ENCODE data around the gene GPR107.

The GPR107 gene

GRCh38 chr9:130110596-130111021 lies 56.9 kb downstream of the GPR107 start:
- no peak for DNase-seq

GRCh38 chr9:130111786-130112537 lies 58.3 kb downstream of the GPR107 start:
- DNase-seq, result no peak

- DNase-seq, result peak in 1 of 5 experiments; percentile 48
Measured at GRCh38 chr9:130112538-130113151, 58.9 kb downstream of the GPR107 start.

GRCh38 chr9:130114741-130115140 lies 61.0 kb downstream of the GPR107 start:
- DNase-seq, result no peak

GRCh38 chr9:130116346-130116745 lies 62.6 kb downstream of the GPR107 start:
- DNase-seq, result no peak

- DNase-seq, result no peak
Measured at GRCh38 chr9:130117376-130117775, 63.7 kb downstream of the GPR107 start.

GRCh38 chr9:130117816-130118632 lies 64.3 kb downstream of the GPR107 start:
- DNase-seq, result no peak

GRCh38 chr9:130118841-130119518 lies 65.3 kb downstream of the GPR107 start:
- DNase-seq, result no peak

GRCh38 chr9:130119519-130120298 lies 66.0 kb downstream of the GPR107 start:
- no peak for DNase-seq

GRCh38 chr9:130120299-130120587 lies 66.5 kb downstream of the GPR107 start:
- no peak for DNase-seq

- no peak for DNase-seq
Measured at GRCh38 chr9:130120832-130121231, 67.1 kb downstream of the GPR107 start.

GRCh38 chr9:130122456-130122855 lies 68.8 kb downstream of the GPR107 start:
- DNase-seq, result no peak

GRCh38 chr9:130124085-130124860 lies 70.6 kb downstream of the GPR107 start:
- no peak for DNase-seq

GRCh38 chr9:130126721-130127433 lies 73.2 kb downstream of the GPR107 start:
- DNase-seq, result peak in 1 of 5 experiments; percentile 19

GRCh38 chr9:130128251-130128650 lies 74.5 kb downstream of the GPR107 start:
- DNase-seq, result peak; percentile 19 to 98 (median 54)

- peak in 4 of 5 experiments; percentile 22 to 89 (median 59) for DNase-seq
Measured at GRCh38 chr9:130128733-130129431, 75.2 kb downstream of the GPR107 start.

GRCh38 chr9:130129432-130130061 lies 75.8 kb downstream of the GPR107 start:
- DNase-seq, result peak in 2 of 5 experiments; percentile 20 to 45

GRCh38 chr9:130132746-130133145 lies 79.0 kb downstream of the GPR107 start:
- no peak for DNase-seq

GRCh38 chr9:130137081-130137640 lies 83.5 kb downstream of the GPR107 start:
- no peak for DNase-seq
